HCT116 (cell line): ENCODE measurements around the gene CCND1. TPM values are rescaled to one million over a fixed set of nuclear protein-coding genes. Genes with fewer than 3 reads are reported as not detected.
A peak's percentile ranks its signal among the peaks of the same experiment; 100 is the strongest.

Experiments used
- ATAC-seq: fragments of 200-7000 bp; cut with Tn5 transposase; 2 replicates; pipeline ENCODE4 v1.9.1; 2020; ENCODE audit warnings: mild to moderate bottlenecking, moderate library complexity
- BruUV-seq: library from RNA; stranded (reverse); fragments of 400-500 nt; replicated peaks from 2 replicates; lab custom pipeline; 2021; lab: Mats Ljungman, UMichigan
- CTCF ChIA-PET: fragments of 300-600 bp; sonication (Branson Sonifier 250); formaldehyde crosslinking; loops from one replicate; lab custom pipeline; 2021; ENCODE audit warnings: antibody characterized with exemption; lab: Charles Lee
- POLR2A ChIA-PET: fragments of 300-600, 350-600 bp; sonication (Branson Sonifier 250); formaldehyde crosslinking; loops from one replicate; lab custom pipeline; 2021; ENCODE audit warnings: antibody characterized with exemption; lab: Charles Lee
- RAD21 ChIA-PET, 2 experiments: fragments of 300-600 bp; sonication (Branson Sonifier 250); formaldehyde crosslinking; loops; one replicate each; lab custom pipeline; 2023; ENCODE audit warnings: low total read pairs in 2 of 2; ENCODE audit not compliant: uncharacterized antibody in 2 of 2, unreplicated experiment in 2 of 2, low non-redundant PET in 1 of 2; lab: Charles Lee
- DNase-seq: peaks from one replicate; pipeline ENCODE4 v3.0.0-alpha.2; 2010; ENCODE audit warnings: low read depth, low spot score
- H2AFZ ChIP-seq: fragments of 200-600 bp; shearing (Covaris generic), sonication (generic); 2 replicates; pipeline ENCODE4 v1.6.1; 2017; ENCODE audit warnings: low read depth, mixed run types, mixed read lengths, antibody characterized with exemption, low read length; ENCODE audit not compliant: poor library complexity, severe bottlenecking
- H3K27ac ChIP-seq: 2 replicates; pipeline ENCODE4 v1.5.1; 2012; ENCODE audit warnings: low read depth, low read length
- H3K27me3 ChIP-seq: fragments of 200-600 bp; sonication (generic); 2 replicates; pipeline ENCODE4 v1.6.1; 2016; ENCODE audit warnings: mixed run types, low read length, mixed read lengths; ENCODE audit not compliant: insufficient read depth
- H3K36me3 ChIP-seq, 2 experiments: fragments of 200-500 bp in 1 of 2; fragments of 200-600 bp in 1 of 2; sonication (Bioruptor generic) in 1 of 2; sonication (generic) in 1 of 2; 2 replicates each; pipeline versions ENCODE4 v1.5.1 to v1.6.1; 2014 to 2016; ENCODE audit warnings: low read length in 2 of 2, inconsistent platforms in 1 of 2, mixed read lengths in 1 of 2, mixed run types in 1 of 2; ENCODE audit not compliant: insufficient read depth in 2 of 2, control insufficient read depth in 1 of 2
- H3K4me1 ChIP-seq, 2 experiments: fragments of 200-600 bp in 1 of 2; sonication (generic) in 1 of 2; 2 replicates each; pipeline versions ENCODE4 v1.5.1 to v1.6.1; 2012 to 2017; ENCODE audit warnings: low read length in 2 of 2, inconsistent platforms in 1 of 2, mild to moderate bottlenecking in 1 of 2, mixed read lengths in 1 of 2, mixed run types in 1 of 2, moderate library complexity in 1 of 2; ENCODE audit not compliant: insufficient read depth in 2 of 2, control insufficient read depth in 1 of 2
- H3K4me2 ChIP-seq: fragments of 200-600 bp; sonication (generic); 2 replicates; pipeline ENCODE4 v1.6.1; 2017; ENCODE audit warnings: mixed run types, low read length, mixed read lengths
- H3K4me3 ChIP-seq, 2 experiments: fragments of 200-600 bp in 1 of 2; sonication (generic) in 1 of 2; replicated peaks in 1 of 2; 2 replicates each; pipeline ENCODE4 v1.5.1; 2011 to 2016; ENCODE audit warnings: low read length in 2 of 2, control low read depth in 1 of 2, low read depth in 1 of 2, mild to moderate bottlenecking in 1 of 2, mixed read lengths in 1 of 2, mixed run types in 1 of 2
- H3K79me2 ChIP-seq: fragments of 200-600 bp; sonication (generic); 2 replicates; pipeline ENCODE4 v1.6.1; 2017; ENCODE audit warnings: mild to moderate bottlenecking, mixed run types, low read length, moderate library complexity, mixed read lengths; ENCODE audit not compliant: insufficient read depth
- H3K9ac ChIP-seq: fragments of 200-600 bp; sonication (generic); 2 replicates; pipeline ENCODE4 v1.6.1; 2016; ENCODE audit warnings: low read length, mixed read lengths
- H3K9me2 ChIP-seq: fragments of 200-600 bp; sonication (generic), shearing (Covaris generic); 2 replicates; pipeline ENCODE4 v1.6.1; 2017; ENCODE audit warnings: mixed run types, mild to moderate bottlenecking, moderate library complexity; ENCODE audit not compliant: insufficient read depth
- H3K9me3 ChIP-seq, 2 experiments: fragments of 200-500 bp in 1 of 2; fragments of 200-600 bp in 1 of 2; sonication (Bioruptor generic) in 1 of 2; sonication (generic) in 1 of 2; 2 replicates each; pipeline ENCODE4 v1.6.1; 2014 to 2017; ENCODE audit warnings: low read length in 2 of 2, mixed read lengths in 2 of 2, inconsistent platforms in 1 of 2, low read depth in 1 of 2, mild to moderate bottlenecking in 1 of 2, mixed run types in 1 of 2, moderate library complexity in 1 of 2; ENCODE audit not compliant: control insufficient read depth in 1 of 2, insufficient read depth in 1 of 2
- H4K20me1 ChIP-seq: fragments of 200-600 bp; sonication (generic), shearing (Covaris generic); 2 replicates; pipeline ENCODE4 v1.6.1; 2017; ENCODE audit warnings: mixed run types, mild to moderate bottlenecking, moderate library complexity; ENCODE audit not compliant: insufficient read depth
- CTCF ChIP-seq, 3 experiments: fragments of 200-600 bp in 1 of 3; sonication (generic) in 1 of 3; IDR thresholded peaks in 2 of 3; conservative IDR thresholded peaks in 1 of 3; 2 replicates each; pipeline ENCODE4 v1.5.1; 2012 to 2017; ENCODE audit warnings: low read depth in 2 of 3, low read length in 2 of 3, antibody characterized with exemption in 1 of 3, borderline replicate concordance in 1 of 3, control low read depth in 1 of 3, mild to moderate bottlenecking in 1 of 3, mixed read lengths in 1 of 3, mixed run types in 1 of 3, moderate library complexity in 1 of 3; ENCODE audit not compliant: insufficient read depth in 1 of 3
- ELF1 ChIP-seq: IDR thresholded peaks from 2 replicates; pipeline ENCODE4 v1.6.1; 2012; ENCODE audit warnings: low read depth, borderline replicate concordance
- EZH2 ChIP-seq: fragments of 200-600 bp; sonication (generic); IDR thresholded peaks from 2 replicates; pipeline ENCODE4 v1.6.1; 2017; ENCODE audit warnings: antibody characterized with exemption, mixed run types
- intact Hi-C: fragments of 100-400 bp; cut with micrococcal nuclease; formaldehyde crosslinking; loops from 2 replicates; pipeline ENCODE4 v1.10.0; 2022
- total RNA-seq: library from RNA; stranded (reverse); gene quantifications from one replicate; pipeline ENCODE4 v1.2.1, GENCODE V29; 2021; ENCODE audit not compliant: unreplicated experiment

The CCND1 gene
- total RNA-seq, 1 experiment from 2014 or later, result 601 TPM

GRCh38 chr11:69644962-69645675, 4.2 kb downstream of the CCND1 start:
- no TSS peak for BruUV-seq
- H3K36me3 ChIP-seq, result peaks cover 37 to 65% of the 10 kb centered on the region in 2 experiments
- H3K4me3 ChIP-seq, result no peak overlapping the region
- DNase-seq, result no peak
- peaks cover 99% of the 10 kb centered on the region for H3K79me2 ChIP-seq
- POLR2A ChIA-PET, result interaction anchor here (0.6 to 2.1 kb wide), 4 partner anchors 346 to 1801 kb away, joined by 3 to 10 read pairs (median 5); partner anchors contain the start of gene MYEOV
- no peak for ATAC-seq
- no peaks in the 10 kb centered on the region for H3K27me3 ChIP-seq
- TF ChIP-seq ELF1 (no peak), CTCF (IDR thresholded peaks at IDR 0.05 in 2 of 3, conservative IDR thresholded peaks at IDR 0.05 in 1 of 3; ENCODE audit: borderline replicate concordance in 1 of 3, insufficient read depth in 1 of 3, low read depth in 2 of 3, low read length in 2 of 3) (0 out of 6 replicates have a peak, but pooled peaks of 1 of the 3 experiments have one; percentile 1), EZH2 (no peak)
- CTCF ChIA-PET, result interaction anchor here (1.0 to 1.1 kb wide), 2 partner anchors 24 to 351 kb away, joined by 3 to 4 read pairs; partner anchors contain the start of gene MYEOV
- no peaks in the 10 kb centered on the region for H3K9me2 ChIP-seq
- H2AFZ ChIP-seq, result no peak overlapping the region
- no peaks in the 10 kb centered on the region for H3K9me3 ChIP-seq
- H4K20me1 ChIP-seq, result peaks cover 44% of the 10 kb centered on the region; the same call in 1 of the 2 replicates
- H3K27ac ChIP-seq, result peak overlapping the region; percentile 96; the same call in 1 of the 2 replicates
- RAD21 ChIA-PET, result interaction anchor here in 1 of 2 experiments (1.1 to 1.4 kb wide), 2 partner anchors 351 to 544 kb away, joined by 5 read pairs; partner anchors contain the start of gene MYEOV
- H3K4me2 ChIP-seq, result peak overlapping the region; percentile 90; the same call in 1 of the 2 replicates
- peak overlapping the region; percentile 100 for H3K9ac ChIP-seq
- peaks cover 10 to 61% of the 10 kb centered on the region in 2 experiments for H3K4me1 ChIP-seq
- intact Hi-C loops, result no loop called here
